ENCODE data around the gene NASP.

The NASP gene

GRCh38 chr1:45583666-45584350, at the start of gene NASP:
NASP (plus strand) TSS chr1:45584041; CDS start chr1:45584147, 106 bp downstream.
- DNase-seq = peak; percentile 94

GRCh38 chr1:45535988-45536766, 47.7 kb upstream of the NASP start:
- no peak for DNase-seq

GRCh38 chr1:45536886-45537285, 47.0 kb upstream of the NASP start:
- DNase-seq = no peak

GRCh38 chr1:45541193-45541592, 42.6 kb upstream of the NASP start:
- no peak for DNase-seq

GRCh38 chr1:45542591-45542990, 41.2 kb upstream of the NASP start:
- no peak for DNase-seq

- DNase-seq = peak; percentile 73
Observed at GRCh38 chr1:45543581-45544417, 40.0 kb upstream of the NASP start.

- no peak for DNase-seq
Observed at GRCh38 chr1:45544530-45544929, 39.3 kb upstream of the NASP start.

GRCh38 chr1:45545019-45545493, 38.8 kb upstream of the NASP start:
- DNase-seq = peak; percentile 11

- DNase-seq = no peak
Observed at GRCh38 chr1:45545553-45546310, 38.1 kb upstream of the NASP start.

GRCh38 chr1:45550401-45551351, 33.2 kb upstream of the NASP start, which contains the start of gene AKR1A1:
AKR1A1 (plus strand) TSS chr1:45550826; CDS start chr1:45561795, 10,969 bp downstream.
- peak; percentile 89 for DNase-seq

- no peak for DNase-seq
Observed at GRCh38 chr1:45551684-45552083, 32.2 kb upstream of the NASP start.

- no peak for DNase-seq
Observed at GRCh38 chr1:45552331-45552730, 31.5 kb upstream of the NASP start.

- DNase-seq = no peak
Observed at GRCh38 chr1:45554198-45554597, 29.6 kb upstream of the NASP start.

- no peak for DNase-seq
Observed at GRCh38 chr1:45557422-45557944, 26.4 kb upstream of the NASP start.

GRCh38 chr1:45563843-45564242, 20.0 kb upstream of the NASP start:
- DNase-seq = no peak

GRCh38 chr1:45566722-45567121, 17.1 kb upstream of the NASP start:
- DNase-seq = no peak

- no peak for DNase-seq
Observed at GRCh38 chr1:45567911-45568310, 15.9 kb upstream of the NASP start.

GRCh38 chr1:45568421-45568820, 15.4 kb upstream of the NASP start:
- DNase-seq = no peak

- DNase-seq = no peak
Observed at GRCh38 chr1:45569571-45569961, 14.3 kb upstream of the NASP start.

GRCh38 chr1:45569962-45570581, 13.8 kb upstream of the NASP start:
- peak; percentile 72 for DNase-seq

GRCh38 chr1:45570631-45571030, 13.2 kb upstream of the NASP start:
- no peak for DNase-seq

Data from activated naive CD4-positive, alpha-beta T cell treated with Interleukin-2 at 50 U/mL for 16 hours (primary cell).